Neural cell (in vitro differentiated cells): Measurements from ENCODE around the gene KLHL22. TPM values are rescaled to one million over a fixed set of nuclear protein-coding genes. Genes with fewer than 3 reads are reported as not detected.

Experiments
- H2AFZ ChIP-seq: fragments of 200-600, 300-800 bp; sonication (generic), shearing (Covaris generic); 2 replicates; pipeline ENCODE4 v1.6.0; 2014; ENCODE audit warnings: low read depth, mild to moderate bottlenecking, antibody characterized with exemption, low read length, moderate library complexity
- H3F3A ChIP-seq: fragments of 200-600 bp; shearing (Covaris generic); 2 replicates; pipeline ENCODE4 v1.6.1; 2016; ENCODE audit warnings: mild to moderate bottlenecking, moderate library complexity, mixed read lengths, antibody characterized with exemption, low read length; ENCODE audit not compliant: insufficient read depth, poor library complexity, severe bottlenecking
- H3K27ac ChIP-seq: fragments of 200-600, 300-800 bp; sonication (generic), shearing (Covaris generic); 2 replicates; pipeline ENCODE4 v1.5.1; 2014; ENCODE audit warnings: mild to moderate bottlenecking, low read length, moderate library complexity
- H3K27me3 ChIP-seq: fragments of 300-800, 200-600 bp; sonication (generic), shearing (Covaris generic); 2 replicates; pipeline ENCODE4 v1.6.0; 2014; ENCODE audit warnings: mild to moderate bottlenecking, low read depth, low read length, moderate library complexity; ENCODE audit not compliant: insufficient read depth
- H3K36me3 ChIP-seq: fragments of 300-800, 200-600 bp; sonication (generic), shearing (Covaris generic); 2 replicates; pipeline ENCODE4 v1.5.1; 2014; ENCODE audit warnings: mild to moderate bottlenecking, antibody characterized with exemption, low read length, moderate library complexity; ENCODE audit not compliant: insufficient read depth
- H3K4me2 ChIP-seq: fragments of 300-800, 200-600 bp; sonication (generic), shearing (Covaris generic); 2 replicates; pipeline ENCODE4 v1.6.0; 2014; ENCODE audit warnings: mild to moderate bottlenecking, low read length
- H3K4me3 ChIP-seq: fragments of 300-800, 200-600 bp; sonication (generic), shearing (Covaris generic); 2 replicates; pipeline ENCODE4 v1.5.1; 2014; ENCODE audit warnings: mild to moderate bottlenecking, low read length, moderate library complexity
- H3K79me2 ChIP-seq: fragments of 200-600 bp; shearing (Covaris generic); replicated peaks from 2 replicates; pipeline ENCODE4 v1.6.0; 2014; ENCODE audit warnings: mild to moderate bottlenecking, low read length, moderate library complexity; ENCODE audit not compliant: insufficient read depth
- H3K9ac ChIP-seq: fragments of 300-800, 200-600 bp; sonication (generic), shearing (Covaris generic); 2 replicates; pipeline ENCODE4 v1.6.1; 2016; ENCODE audit warnings: mild to moderate bottlenecking, low read length, mixed read lengths
- H3K9me2 ChIP-seq: fragments of 200-600 bp; shearing (Covaris generic); 2 replicates; pipeline ENCODE4 v1.6.1; 2016; ENCODE audit warnings: mild to moderate bottlenecking, low read length, mixed read lengths; ENCODE audit not compliant: insufficient read depth
- H3K9me3 ChIP-seq: fragments of 200-600, 300-800 bp; sonication (generic), shearing (Covaris generic); 2 replicates; pipeline ENCODE4 v1.6.1; 2016; ENCODE audit warnings: mild to moderate bottlenecking, mixed run types, low read length, moderate library complexity, mixed read lengths
- H4K20me1 ChIP-seq: fragments of 200-600 bp; shearing (Covaris generic); 2 replicates; pipeline ENCODE4 v1.6.1; 2016; ENCODE audit warnings: mild to moderate bottlenecking, mixed run types; ENCODE audit not compliant: insufficient read depth
- CTCF ChIP-seq: fragments of 450-650 bp; IDR thresholded peaks from 2 replicates; pipeline ENCODE4 v1.5.1; 2014; ENCODE audit warnings: antibody characterized with exemption, mild to moderate bottlenecking, moderate library complexity; ENCODE audit not compliant: poor library complexity, severe bottlenecking
- EP300 ChIP-seq: fragments of 450-650 bp; conservative IDR thresholded peaks from 2 replicates; pipeline ENCODE4 v1.6.1; 2014; ENCODE audit warnings: antibody characterized with exemption, mild to moderate bottlenecking, moderate library complexity; ENCODE audit not compliant: poor library complexity, severe bottlenecking
- EZH2 ChIP-seq: fragments of 200-600, 300-800 bp; shearing (Covaris generic), sonication (generic); IDR thresholded peaks from 2 replicates; pipeline ENCODE4 v1.6.1; 2014; ENCODE audit warnings: antibody characterized with exemption, low read length, borderline replicate concordance, mild to moderate bottlenecking; ENCODE audit not compliant: insufficient read depth, poor library complexity, severe bottlenecking
- MXI1 ChIP-seq: fragments of 450-650 bp; conservative IDR thresholded peaks from 2 replicates; pipeline ENCODE4 v1.6.1; 2014; ENCODE audit warnings: antibody characterized with exemption, mild to moderate bottlenecking; ENCODE audit not compliant: poor library complexity, severe bottlenecking
- POLR2AphosphoS5 ChIP-seq: IDR thresholded peaks from 2 replicates; pipeline ENCODE4 v1.6.1; 2012
- RAD21 ChIP-seq: fragments of 450-650 bp; conservative IDR thresholded peaks from 2 replicates; pipeline ENCODE4 v1.6.1; 2014; ENCODE audit warnings: antibody characterized with exemption, mild to moderate bottlenecking, moderate library complexity
- REST ChIP-seq: IDR thresholded peaks from 2 replicates; pipeline ENCODE4 v1.6.1; 2012; ENCODE audit warnings: borderline replicate concordance
- SMC3 ChIP-seq: fragments of 450-650 bp; conservative IDR thresholded peaks from 2 replicates; pipeline ENCODE4 v1.6.1; 2014; ENCODE audit warnings: antibody characterized with exemption, mild to moderate bottlenecking, moderate library complexity; ENCODE audit not compliant: poor library complexity
- TAF1 ChIP-seq: IDR thresholded peaks from 2 replicates; pipeline ENCODE4 v1.6.1; 2012; ENCODE audit warnings: low read depth
- polyA plus RNA-seq: library from polyadenylated mRNA; depleted of rRNA; stranded (reverse); fragments of >200 nt; gene quantifications from 2 replicates; pipeline ENCODE4 v1.2.3, GENCODE V29; 2014

Gene KLHL22
- polyA plus RNA-seq, 1 donor from 2014 or later, result 59.5 TPM

DNA sequence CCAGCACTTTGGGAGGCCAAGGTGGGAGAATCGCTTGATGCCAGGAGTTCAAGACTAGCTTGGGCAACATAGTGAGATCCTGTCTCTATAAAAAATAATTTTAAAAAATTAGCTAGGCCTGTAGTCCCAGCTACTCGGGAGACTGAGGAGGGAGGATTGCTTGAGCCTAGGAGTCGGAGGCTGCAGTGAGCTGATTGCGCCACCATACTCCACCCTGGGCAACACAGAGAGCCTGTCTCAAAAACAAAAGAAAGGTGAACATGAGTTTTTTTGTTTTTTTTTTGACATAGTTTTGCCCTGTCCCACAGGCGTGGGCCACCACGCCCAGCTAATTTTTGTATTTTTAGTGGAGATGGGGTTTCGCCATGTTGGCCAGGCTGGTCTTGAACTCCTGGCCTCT is 29.5 kb upstream of the KLHL22 start:
- no peaks in the 10 kb centered on the region for H4K20me1 ChIP-seq

GRCh38 chr22:20524004-20524481 is 28.4 kb upstream of the KLHL22 start:
- Histone ChIP-seq H3K36me3 (peaks cover 9% of the 10 kb centered on the region), H3K9ac (no peak overlapping the region), H2AFZ (no peak overlapping the region), H3K9me2 (no peaks in the 10 kb centered on the region), H3K79me2 (peaks cover 11% of the 10 kb centered on the region), H3K27me3 (no peaks in the 10 kb centered on the region), H3K27ac (no peak overlapping the region), H4K20me1 (no peaks in the 10 kb centered on the region), H3K4me2 (no peak overlapping the region), H3F3A (no peaks in the 10 kb centered on the region), H3K4me3 (no peak overlapping the region), H3K9me3 (no peaks in the 10 kb centered on the region)
- no peak for TF ChIP-seq EZH2
- no peak for TF ChIP-seq SMC3
- no peak for TF ChIP-seq CTCF
- no peak for TF ChIP-seq RAD21
- no peak for TF ChIP-seq MXI1
- TF ChIP-seq EP300, result no peak
- no peak for TF ChIP-seq TAF1
- no peak for TF ChIP-seq POLR2AphosphoS5

More for the DNA sequence above, 29.5 kb upstream of the KLHL22 start:
- Histone ChIP-seq H2AFZ (no peak overlapping the region), H3K4me2 (no peak overlapping the region), H3K79me2 (peaks cover 8% of the 10 kb centered on the region), H3K9me3 (no peaks in the 10 kb centered on the region), H3K9ac (no peak overlapping the region), H3K36me3 (peaks cover 9% of the 10 kb centered on the region), H3K9me2 (no peaks in the 10 kb centered on the region), H3F3A (no peaks in the 10 kb centered on the region), H3K4me3 (no peak overlapping the region), H3K27me3 (no peaks in the 10 kb centered on the region), H3K27ac (no peak overlapping the region)
- TF ChIP-seq MXI1 (no peak), EZH2 (no peak), CTCF (no peak), TAF1 (no peak), RAD21 (no peak), POLR2AphosphoS5 (no peak), SMC3 (no peak), EP300 (no peak), REST (no peak)
